ENCODE measurements around the gene RBP3. TPM values are rescaled to one million over a fixed set of nuclear protein-coding genes. Genes with fewer than 3 reads are reported as not detected.

The RBP3 gene
- total RNA-seq, 5 donors from 2014 or later (not counting 1 experiment from before 2014, with no cell fraction given), result not detected

DNA sequence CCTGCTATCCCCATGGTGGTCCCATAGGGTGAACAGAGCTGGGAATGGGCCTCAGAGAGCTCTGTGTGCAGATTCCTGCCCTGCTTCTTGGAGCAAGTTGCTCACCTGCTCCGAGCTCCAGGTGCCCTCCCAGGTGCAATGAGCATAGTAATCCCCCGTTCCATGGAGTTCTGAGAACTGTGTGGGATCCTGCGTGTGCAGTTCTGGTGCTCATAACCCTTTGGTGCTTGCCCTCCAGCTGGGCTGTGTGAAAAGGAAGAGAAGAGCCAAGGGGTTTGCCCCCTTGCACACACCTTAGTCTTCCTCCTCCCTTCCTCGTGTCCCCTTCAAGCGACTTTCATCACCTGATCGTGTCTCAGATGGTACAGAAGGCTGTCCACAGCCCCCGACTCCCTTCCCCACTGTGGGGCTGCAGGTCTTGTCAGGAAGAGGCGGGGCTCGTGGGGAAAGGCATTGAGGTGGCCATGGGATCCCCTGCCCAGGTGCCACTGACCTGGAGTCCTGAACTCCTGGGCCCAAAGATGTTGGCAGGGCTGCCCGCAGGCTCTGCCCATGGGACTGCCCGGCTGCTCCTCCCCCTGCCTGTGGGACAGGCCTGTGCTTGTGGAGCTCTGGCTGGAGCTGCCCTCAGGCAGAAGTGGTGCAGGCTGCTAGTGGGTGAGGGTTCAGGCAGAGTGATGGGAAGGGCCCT lies 57.8 kb downstream of the RBP3 start:
- Mint-ChIP-seq H3K36me3 (peaks cover 2% of the 10 kb centered on the region), H3K27me3 (peaks cover 4 to 13% of the 10 kb centered on the region in 2 donors), H3K27ac (no peak overlapping the region), H3K9me3 (no peaks in the 10 kb centered on the region), H3K4me1 (no peaks in the 10 kb centered on the region), H3K4me3 (no peak overlapping the region)
- CTCF ChIA-PET, result no interaction called here
- ATAC-seq (replicated peaks in 1 of 4) (no peak), DNase-seq (no peak)
- Histone ChIP-seq H3K27ac (ENCODE audit: low read length) (no peak overlapping the region), H3K36me3 (ENCODE audit: control insufficient read depth in 2 of 2, extremely low read depth in 1 of 2, insufficient read depth in 1 of 2, low read length in 1 of 2) (no peaks in the 10 kb centered on the region), H3K4me3 (ENCODE audit: control insufficient read depth in 1 of 2, extremely low read depth in 1 of 2, low read length in 1 of 2) (no peak overlapping the region), H3K27me3 (replicated peaks in 1 of 2; ENCODE audit: control insufficient read depth in 2 of 2, extremely low read depth in 1 of 2, insufficient read depth in 2 of 2, low read length in 1 of 2) (peaks cover 0 to 30% of the 10 kb centered on the region in 2 experiments), H3K9me3 (no peaks in the 10 kb centered on the region), H3K4me1 (ENCODE audit: control insufficient read depth in 1 of 2, extremely low read depth in 1 of 2, insufficient read depth in 2 of 2, low read length in 2 of 2) (no peaks in the 10 kb centered on the region)
- 85% methylated on average over 2 of the region's 11 CpGs for WGBS (ENCODE audit: insufficient coverage)
- POLR2A ChIA-PET, result no interaction called here

DNA sequence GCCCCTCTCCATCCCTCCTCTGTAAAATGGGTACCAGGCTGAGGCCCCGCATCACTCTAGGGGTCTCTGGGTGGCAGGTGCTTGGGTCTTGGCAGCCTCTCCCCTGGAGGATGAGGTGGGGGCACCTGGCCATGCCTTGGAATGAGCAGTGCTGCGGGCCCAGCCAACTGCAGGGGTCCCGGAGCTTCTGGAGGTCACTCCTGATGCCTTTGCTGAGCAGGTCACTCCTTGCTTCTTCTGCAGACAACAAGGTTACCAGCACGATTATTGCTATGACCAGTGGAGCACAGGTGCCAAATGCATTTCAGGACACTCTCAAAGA lies 58.3 kb downstream of the RBP3 start:
- peaks cover 2% of the 10 kb centered on the region for H3K36me3 Mint-ChIP-seq
- H3K27ac Mint-ChIP-seq, result no peak overlapping the region
- ATAC-seq (replicated peaks in 1 of 4) (no peak), DNase-seq (no peak)
- no peak overlapping the region for H3K4me3 ChIP-seq (ENCODE audit: control insufficient read depth in 1 of 2, extremely low read depth in 1 of 2, low read length in 1 of 2)
- WGBS (ENCODE audit: insufficient coverage), result 81% methylated on average over 3 of the region's 4 CpGs
- H3K27ac ChIP-seq (ENCODE audit: low read length), result no peak overlapping the region
- no peaks in the 10 kb centered on the region for H3K4me1 ChIP-seq (ENCODE audit: control insufficient read depth in 1 of 2, extremely low read depth in 1 of 2, insufficient read depth in 2 of 2, low read length in 2 of 2)
- ChIA-PET CTCF (no interaction called here), POLR2A (interaction anchor here in 1 of 2 donors (0.7 kb wide), 1 partner anchor 44 kb away, joined by 3 read pairs; no protein-coding TSS in a partner anchor)
- H3K4me1 Mint-ChIP-seq, result no peaks in the 10 kb centered on the region
- H3K36me3 ChIP-seq (ENCODE audit: control insufficient read depth in 2 of 2, extremely low read depth in 1 of 2, insufficient read depth in 1 of 2, low read length in 1 of 2), result no peaks in the 10 kb centered on the region
- H3K4me3 Mint-ChIP-seq, result no peak overlapping the region
- H3K27me3 Mint-ChIP-seq, result peaks cover 4 to 9% of the 10 kb centered on the region in 2 donors
- no peaks in the 10 kb centered on the region for H3K9me3 Mint-ChIP-seq
- H3K27me3 ChIP-seq (replicated peaks in 1 of 2; ENCODE audit: control insufficient read depth in 2 of 2, extremely low read depth in 1 of 2, insufficient read depth in 2 of 2, low read length in 1 of 2), result peaks cover 0 to 25% of the 10 kb centered on the region in 2 experiments
- no peaks in the 10 kb centered on the region for H3K9me3 ChIP-seq

DNA sequence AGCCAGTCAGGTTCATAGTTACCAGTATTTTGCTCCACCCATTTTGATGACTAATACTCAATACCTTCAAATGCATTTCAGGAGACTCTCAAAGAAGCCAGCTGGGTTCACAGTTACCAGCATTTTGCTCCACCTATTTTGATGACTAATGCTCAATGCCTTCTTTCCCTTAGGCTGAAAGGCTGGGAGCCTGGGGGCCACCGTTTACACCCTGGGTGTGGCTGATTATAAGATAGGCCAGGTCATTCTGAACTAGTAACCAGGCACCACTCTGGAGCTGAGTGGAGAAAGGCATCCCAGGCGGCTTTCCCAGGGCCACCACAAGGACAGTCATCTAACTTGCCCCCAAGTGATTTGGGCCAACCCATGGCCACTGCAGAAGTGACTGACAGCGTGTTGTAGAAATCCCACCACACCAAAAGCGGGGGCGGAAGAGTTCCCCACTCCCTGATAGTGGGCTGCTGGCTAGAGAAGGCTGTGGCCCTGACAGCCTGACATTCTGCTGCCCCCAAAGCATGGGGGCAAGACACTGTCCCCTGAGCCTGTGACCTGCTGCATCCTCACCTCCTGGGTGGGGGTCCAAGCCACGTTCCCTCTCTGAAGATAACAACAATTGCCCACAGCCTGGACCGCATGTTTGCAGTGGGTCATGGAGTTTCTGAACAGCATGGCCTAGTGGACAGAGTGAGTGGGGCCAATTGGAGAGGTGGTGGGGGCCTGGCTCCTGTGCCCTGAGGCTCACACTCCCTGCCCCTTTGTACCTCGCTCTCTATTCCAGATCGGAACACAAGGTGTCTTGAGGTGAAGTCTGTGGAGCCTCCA lies 58.9 kb downstream of the RBP3 start:
- no peaks in the 10 kb centered on the region for H3K36me3 ChIP-seq (ENCODE audit: control insufficient read depth in 2 of 2, extremely low read depth in 1 of 2, insufficient read depth in 1 of 2, low read length in 1 of 2)
- no peak for DNase-seq
- ChIA-PET POLR2A (interaction anchor here in 1 of 2 donors (0.7 kb wide), 1 partner anchor 45 kb away, joined by 3 read pairs; no protein-coding TSS in a partner anchor), CTCF (no interaction called here)
- Mint-ChIP-seq H3K4me1 (no peaks in the 10 kb centered on the region), H3K27ac (no peak overlapping the region), H3K36me3 (peaks cover 2% of the 10 kb centered on the region), H3K4me3 (no peak overlapping the region), H3K9me3 (no peaks in the 10 kb centered on the region), H3K27me3 (peaks cover 3 to 8% of the 10 kb centered on the region in 2 donors)
- no peak overlapping the region for H3K27ac ChIP-seq (ENCODE audit: low read length)
- H3K27me3 ChIP-seq (replicated peaks in 1 of 2; ENCODE audit: control insufficient read depth in 2 of 2, extremely low read depth in 1 of 2, insufficient read depth in 2 of 2, low read length in 1 of 2), result peaks cover 0 to 23% of the 10 kb centered on the region in 2 experiments
- no peak for ATAC-seq (replicated peaks in 1 of 4)
- WGBS (ENCODE audit: insufficient coverage), result 80% methylated on average over 3 of the region's 9 CpGs
- H3K4me1 ChIP-seq (ENCODE audit: control insufficient read depth in 1 of 2, extremely low read depth in 1 of 2, insufficient read depth in 2 of 2, low read length in 2 of 2), result no peaks in the 10 kb centered on the region
- no peaks in the 10 kb centered on the region for H3K9me3 ChIP-seq
- H3K4me3 ChIP-seq (ENCODE audit: control insufficient read depth in 1 of 2, extremely low read depth in 1 of 2, low read length in 1 of 2), result no peak overlapping the region

Other genes with a start within 250 kb of the RBP3 start
- 1 to 10 TPM in 1 of 5 donors, under 1 TPM in 4; 0.14 to 1.4 (median 0.46) TPM for gene GDF10, start 48.2 kb upstream of the RBP3 start, total RNA-seq
- gene GDF2, start 25.9 kb upstream of the RBP3 start, total RNA-seq, result not detected
- not detected for gene ZNF488, start 35.9 kb downstream of the RBP3 start, total RNA-seq
- gene ANXA8, start 135.8 kb downstream of the RBP3 start, total RNA-seq, result not detected
- gene FAM25G, start 143.3 kb downstream of the RBP3 start, total RNA-seq, result not detected
- gene AGAP9, start 175.3 kb downstream of the RBP3 start, total RNA-seq, result 10 to 100 TPM in 1 of 5 donors, 1 to 10 TPM in 4; 7.3 to 13.1 (median 8.8) TPM